GM21717 (cell line): ENCODE data around the gene PLPP3.

Experiments
- ATAC-seq: cut with Tn5 transposase; IDR thresholded peaks from one replicate; pipeline ENCODE4 v1.9.1; 2021; ENCODE audit warnings: mild to moderate bottlenecking, moderate library complexity; ENCODE audit not compliant: unreplicated experiment

The PLPP3 gene

GRCh38 chr1:56466538-56466937 is 112.8 kb downstream of the PLPP3 start:
- no peak for ATAC-seq

- no peak for ATAC-seq
Observed at GRCh38 chr1:56464294-56464693, 115.1 kb downstream of the PLPP3 start.

DNA sequence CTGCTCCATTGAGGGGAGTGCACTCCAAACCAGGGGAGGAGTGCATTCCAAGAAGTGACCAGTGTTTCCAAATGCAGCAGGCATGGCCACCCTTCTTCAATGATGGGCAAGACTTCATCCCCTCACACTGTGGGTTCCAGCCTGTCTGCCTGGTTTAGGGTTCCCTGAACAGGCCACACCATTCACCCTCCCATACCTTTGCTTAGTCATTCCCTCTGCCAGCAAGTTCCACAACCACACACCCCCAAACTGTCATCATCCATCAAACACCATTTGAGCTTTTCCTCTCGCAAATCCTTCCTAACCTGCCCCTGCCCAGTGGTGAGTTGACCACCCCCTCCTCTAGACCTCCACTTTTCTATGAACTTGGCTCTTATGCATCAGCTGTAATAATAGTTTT is 116.0 kb downstream of the PLPP3 start:
- ATAC-seq: no peak

DNA sequence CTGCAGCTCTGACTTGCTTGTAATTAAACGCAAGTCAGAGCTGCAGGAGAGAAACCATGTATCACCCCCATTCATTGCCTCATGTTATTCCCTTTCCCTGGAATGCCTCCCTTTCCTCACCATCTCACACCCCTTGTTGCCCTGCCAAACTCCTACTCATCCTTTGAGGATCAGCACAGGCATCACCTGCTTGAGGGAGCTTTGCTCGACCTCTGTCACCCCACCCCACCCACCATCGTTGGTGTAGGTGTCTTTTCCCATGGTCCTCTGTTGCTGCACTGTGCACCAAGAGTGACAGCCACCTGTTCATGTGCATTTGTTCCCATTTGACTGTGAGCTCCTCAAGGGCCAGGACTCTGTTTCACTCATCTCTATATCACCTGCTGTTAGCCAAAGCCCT is 117.2 kb downstream of the PLPP3 start:
- no peak for ATAC-seq

GRCh38 chr1:56461158-56462127 is 117.9 kb downstream of the PLPP3 start:
- no peak for ATAC-seq

GRCh38 chr1:56459260-56459659 is 120.1 kb downstream of the PLPP3 start:
- ATAC-seq: no peak

- ATAC-seq: no peak
Observed at GRCh38 chr1:56457756-56458375, 121.5 kb downstream of the PLPP3 start.

DNA sequence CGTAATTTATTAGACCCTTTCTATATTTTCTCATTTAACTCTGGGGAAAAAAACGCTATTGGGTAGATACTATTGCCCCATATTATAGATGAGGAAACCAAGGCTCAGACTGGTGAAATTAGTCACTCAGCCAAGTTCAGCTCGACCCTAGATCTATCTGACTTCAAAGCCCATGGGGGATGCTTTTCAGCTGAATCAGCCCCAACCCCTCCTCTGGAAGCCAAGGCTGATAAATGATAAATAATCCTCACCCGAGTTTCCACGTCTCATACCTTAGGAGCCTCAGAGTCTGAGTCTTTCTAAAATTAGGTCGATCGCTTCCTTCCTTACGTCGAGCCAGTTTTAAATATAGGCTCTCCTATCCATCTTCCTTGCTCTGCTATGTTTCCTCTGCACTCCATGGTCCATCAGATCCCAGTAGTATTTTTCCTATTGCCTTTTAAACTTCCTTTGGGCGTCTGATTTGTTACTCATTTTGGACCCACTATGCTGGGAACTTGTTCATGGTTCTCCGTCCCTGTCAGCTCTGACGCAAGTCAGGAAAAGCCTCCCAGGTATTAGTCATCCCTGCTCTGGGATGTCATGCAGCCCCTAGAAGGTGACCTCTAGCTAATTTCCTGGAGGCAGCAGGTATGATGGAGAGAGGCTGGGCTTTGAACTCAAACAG is 122.8 kb downstream of the PLPP3 start:
- no peak for ATAC-seq

GRCh38 chr1:56453417-56454078 is 125.8 kb downstream of the PLPP3 start:
- ATAC-seq: no peak

DNA sequence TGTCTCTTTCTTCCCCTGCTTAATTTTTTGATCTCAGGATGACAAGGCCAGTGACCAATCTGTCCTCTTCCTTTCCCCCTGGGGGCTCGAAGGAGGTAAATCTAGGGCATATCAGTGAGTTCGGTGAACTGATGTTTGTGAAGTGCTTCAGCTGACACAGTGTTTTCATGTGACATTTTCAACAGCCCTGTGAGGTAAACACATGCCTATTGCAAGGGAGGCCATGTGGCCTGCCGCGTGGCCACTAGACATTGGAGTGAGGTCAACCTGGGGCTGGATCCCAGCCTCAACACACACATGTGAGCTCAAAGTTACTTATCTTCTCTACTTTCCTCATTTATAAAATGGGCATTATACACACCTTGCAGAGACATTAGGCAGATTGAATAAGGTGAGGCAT is 126.3 kb downstream of the PLPP3 start:
- no peak for ATAC-seq

- ATAC-seq: no peak
Observed at GRCh38 chr1:56452027-56453011, 127.0 kb downstream of the PLPP3 start.

- no peak for ATAC-seq
Observed at GRCh38 chr1:56451491-56451890, 127.9 kb downstream of the PLPP3 start.

GRCh38 chr1:56450004-56450666 is 129.2 kb downstream of the PLPP3 start:
- ATAC-seq: no peak

- ATAC-seq: no peak
Observed at GRCh38 chr1:56448529-56449300, 130.6 kb downstream of the PLPP3 start.

DNA sequence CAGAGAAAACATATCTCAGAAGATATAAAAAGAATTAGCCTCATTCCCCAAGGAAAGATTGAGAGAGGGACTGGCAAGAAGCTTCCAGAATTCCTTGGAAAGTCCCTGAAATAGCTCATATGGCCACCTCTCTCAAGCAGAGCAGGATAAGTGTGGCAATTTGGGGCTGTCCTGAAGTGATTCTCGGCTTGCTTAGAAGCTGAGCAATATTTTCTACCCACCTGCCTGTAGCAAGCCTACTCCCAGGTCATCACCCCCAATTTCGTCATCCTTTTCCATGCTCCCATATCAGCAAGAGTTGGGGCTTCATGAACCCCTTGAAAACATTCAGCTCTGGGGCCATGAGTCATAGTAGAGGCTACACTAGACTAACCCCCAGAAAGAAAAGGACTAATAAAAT is 131.5 kb downstream of the PLPP3 start:
- no peak for ATAC-seq

DNA sequence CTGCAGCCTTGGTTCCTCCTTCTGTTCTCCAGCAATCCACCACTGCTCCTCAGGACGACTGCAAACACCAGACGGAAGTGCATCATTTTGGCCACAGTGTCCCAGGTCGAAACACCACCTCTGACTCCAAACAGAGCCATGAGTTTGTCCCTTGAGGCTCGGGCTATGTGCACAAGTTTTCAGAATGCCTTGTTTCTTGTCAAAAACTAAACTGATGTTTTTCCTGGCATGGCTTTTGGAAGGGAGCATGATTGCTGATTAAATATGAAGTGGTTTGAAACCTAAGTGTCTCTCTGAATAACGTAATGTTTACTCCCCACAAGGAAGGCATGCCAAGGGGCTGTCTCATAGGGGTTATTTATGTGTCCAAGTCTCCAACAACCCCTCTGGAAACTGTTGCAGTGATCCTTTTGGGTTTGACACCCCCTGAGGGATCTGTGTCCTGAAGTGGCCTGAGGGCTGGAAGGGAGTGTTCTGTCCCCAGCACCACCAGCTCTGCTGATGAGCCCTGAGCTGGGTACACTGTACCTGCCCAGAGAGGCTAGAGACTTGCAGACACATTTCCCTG is 132.7 kb downstream of the PLPP3 start:
- ATAC-seq: no peak

DNA sequence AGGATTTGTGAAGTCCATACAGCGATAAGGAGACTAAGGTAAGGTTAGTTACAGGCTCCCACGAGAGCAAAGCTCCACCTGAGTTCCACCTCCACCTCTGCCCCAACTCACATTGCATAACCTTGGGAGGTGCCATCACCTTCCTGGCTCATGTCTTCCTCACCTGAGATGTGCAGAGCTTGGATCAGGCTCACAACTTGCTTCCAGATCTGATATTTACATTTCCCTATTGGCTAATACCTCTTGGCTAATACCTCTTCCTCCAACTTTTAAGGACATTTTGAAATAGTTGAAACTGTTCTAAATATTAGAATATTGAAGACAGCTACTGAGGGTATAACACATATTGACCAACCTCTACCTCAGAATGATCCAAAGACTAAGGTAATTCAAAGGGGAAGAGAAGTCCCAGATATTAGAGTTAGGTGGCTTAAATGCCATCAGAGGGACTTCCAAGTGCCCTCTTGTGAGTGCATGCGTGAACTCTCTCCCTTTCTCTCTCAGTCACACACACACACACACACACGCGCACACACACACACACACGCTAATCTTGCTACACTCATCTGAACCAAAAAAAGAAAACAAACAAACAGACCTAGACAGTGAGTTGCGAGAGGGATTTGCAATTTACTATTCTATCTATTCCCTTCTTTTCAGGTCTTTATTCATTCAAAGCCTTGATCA is 134.3 kb downstream of the PLPP3 start:
- no peak for ATAC-seq
